ENCODE results near the gene GXYLT2. TPM values are rescaled to one million over a fixed set of nuclear protein-coding genes. Genes with fewer than 3 reads are reported as not detected.

The GXYLT2 gene
- total RNA-seq, 1 donor from 2014 or later, result 7.8 TPM

DNA sequence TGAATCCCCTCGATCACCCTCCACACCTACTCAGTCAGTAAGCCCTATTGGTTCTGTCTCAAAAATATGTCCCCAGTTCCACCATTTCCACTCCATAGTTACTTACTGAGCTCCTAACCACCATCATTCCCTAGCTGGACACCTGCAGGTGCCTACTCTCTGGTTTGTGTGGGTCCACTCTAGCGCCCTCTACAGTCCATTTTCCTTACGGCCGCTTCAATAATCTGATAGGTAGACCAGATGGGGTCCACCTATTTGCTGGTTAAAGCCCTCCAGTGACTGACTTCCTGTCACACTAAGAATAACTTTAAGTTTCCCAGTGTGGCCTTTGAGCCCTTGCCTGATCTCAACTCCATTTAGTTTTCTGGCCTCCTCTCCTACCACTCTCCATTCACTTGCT, 5.0 kb downstream of the GXYLT2 start:
- Mint-ChIP-seq H3K9me3 (ENCODE audit: unreplicated experiment) (no peaks in the 10 kb centered on the region), H3K27ac (ENCODE audit: unreplicated experiment) (no peak overlapping the region), H3K27me3 (ENCODE audit: unreplicated experiment) (peaks cover 2% of the 10 kb centered on the region), H3K4me3 (ENCODE audit: unreplicated experiment) (no peak overlapping the region), H3K4me1 (ENCODE audit: unreplicated experiment) (peaks cover 48% of the 10 kb centered on the region), H3K36me3 (ENCODE audit: unreplicated experiment) (no peaks in the 10 kb centered on the region)
- DNase-seq (ENCODE audit: extremely low spot score, unreplicated experiment), result no peak
- TF ChIP-seq, protein P1, sequence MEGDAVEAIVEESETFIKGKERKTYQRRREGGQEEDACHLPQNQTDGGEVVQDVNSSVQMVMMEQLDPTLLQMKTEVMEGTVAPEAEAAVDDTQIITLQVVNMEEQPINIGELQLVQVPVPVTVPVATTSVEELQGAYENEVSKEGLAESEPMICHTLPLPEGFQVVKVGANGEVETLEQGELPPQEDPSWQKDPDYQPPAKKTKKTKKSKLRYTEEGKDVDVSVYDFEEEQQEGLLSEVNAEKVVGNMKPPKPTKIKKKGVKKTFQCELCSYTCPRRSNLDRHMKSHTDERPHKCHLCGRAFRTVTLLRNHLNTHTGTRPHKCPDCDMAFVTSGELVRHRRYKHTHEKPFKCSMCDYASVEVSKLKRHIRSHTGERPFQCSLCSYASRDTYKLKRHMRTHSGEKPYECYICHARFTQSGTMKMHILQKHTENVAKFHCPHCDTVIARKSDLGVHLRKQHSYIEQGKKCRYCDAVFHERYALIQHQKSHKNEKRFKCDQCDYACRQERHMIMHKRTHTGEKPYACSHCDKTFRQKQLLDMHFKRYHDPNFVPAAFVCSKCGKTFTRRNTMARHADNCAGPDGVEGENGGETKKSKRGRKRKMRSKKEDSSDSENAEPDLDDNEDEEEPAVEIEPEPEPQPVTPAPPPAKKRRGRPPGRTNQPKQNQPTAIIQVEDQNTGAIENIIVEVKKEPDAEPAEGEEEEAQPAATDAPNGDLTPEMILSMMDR (IDR thresholded peaks at IDR 0.05), result peak; percentile 21

DNA sequence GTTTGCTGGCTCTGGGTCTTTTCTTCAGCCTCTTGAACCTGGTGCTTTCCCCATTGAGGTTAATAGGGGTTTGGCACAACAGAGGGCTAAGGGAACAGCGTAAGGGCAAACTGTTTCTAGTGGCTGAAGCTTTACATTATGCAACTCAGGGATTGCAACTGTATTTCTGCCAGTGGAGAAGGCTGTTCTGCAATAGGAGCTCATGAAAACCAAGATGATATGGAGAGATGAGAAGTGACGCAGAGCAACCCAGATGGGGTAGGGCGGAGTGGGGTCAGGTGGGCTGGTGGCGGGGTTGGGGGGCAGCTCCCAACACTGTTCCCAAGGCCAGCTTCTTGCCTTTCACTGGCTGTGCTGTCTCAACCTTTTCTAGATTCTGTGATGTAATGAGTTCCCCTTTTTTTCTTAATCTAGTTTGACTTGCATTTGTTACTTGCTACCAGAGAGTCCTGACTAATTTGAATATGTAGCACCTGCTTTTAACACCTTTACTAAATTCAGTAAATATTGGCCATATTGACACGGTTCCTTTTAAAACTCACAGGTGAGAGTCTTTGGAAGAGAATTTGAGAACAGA, 7.2 kb downstream of the GXYLT2 start:
- no peak overlapping the region for H3K27ac Mint-ChIP-seq (ENCODE audit: unreplicated experiment)
- peaks cover 37% of the 10 kb centered on the region for H3K4me1 Mint-ChIP-seq (ENCODE audit: unreplicated experiment)
- H3K9me3 Mint-ChIP-seq (ENCODE audit: unreplicated experiment), result no peaks in the 10 kb centered on the region
- H3K27me3 Mint-ChIP-seq (ENCODE audit: unreplicated experiment), result peaks cover 6% of the 10 kb centered on the region
- no peaks in the 10 kb centered on the region for H3K36me3 Mint-ChIP-seq (ENCODE audit: unreplicated experiment)
- TF ChIP-seq, protein P1 (IDR thresholded peaks at IDR 0.05), result no peak
- H3K4me3 Mint-ChIP-seq (ENCODE audit: unreplicated experiment), result no peak overlapping the region
- DNase-seq (ENCODE audit: extremely low spot score, unreplicated experiment), result no peak

DNA sequence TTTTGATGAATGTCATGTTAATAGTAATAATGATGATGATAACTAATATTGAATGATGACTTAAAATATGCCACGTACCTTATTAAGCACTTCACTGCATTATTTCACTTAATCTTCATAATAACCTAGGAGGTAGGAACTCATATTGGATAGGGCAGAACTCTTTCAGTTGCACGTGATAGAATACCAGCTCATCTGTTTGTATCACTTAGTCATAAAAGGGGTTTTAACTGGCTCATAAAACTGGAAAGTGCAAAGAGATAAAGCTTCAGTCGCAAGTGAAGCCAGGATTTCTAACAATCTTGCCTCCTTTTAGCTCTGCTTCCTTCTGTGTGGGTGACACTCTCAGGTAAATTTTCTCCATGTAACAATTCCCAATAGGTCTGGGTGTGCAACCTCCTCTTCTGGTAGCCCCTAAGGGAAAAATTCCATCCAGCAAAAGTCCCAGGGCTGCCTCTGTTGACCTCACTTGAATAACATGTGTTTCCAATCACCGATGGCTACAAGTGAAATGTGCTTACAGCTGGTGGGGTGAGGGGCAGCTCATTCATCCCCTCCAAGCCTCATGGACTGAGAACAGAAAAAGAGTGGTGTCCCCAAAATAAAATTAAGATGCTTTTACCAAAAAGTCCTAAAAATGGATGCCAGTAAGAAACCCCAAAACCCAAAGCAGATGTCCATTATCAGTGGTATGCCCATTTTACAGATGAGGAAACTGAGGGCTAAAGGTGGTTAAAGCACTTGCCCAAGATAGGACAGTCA, 9.3 kb downstream of the GXYLT2 start:
- H3K4me3 Mint-ChIP-seq (ENCODE audit: unreplicated experiment), result no peak overlapping the region
- DNase-seq (ENCODE audit: extremely low spot score, unreplicated experiment), result no peak
- no peaks in the 10 kb centered on the region for H3K9me3 Mint-ChIP-seq (ENCODE audit: unreplicated experiment)
- H3K27me3 Mint-ChIP-seq (ENCODE audit: unreplicated experiment), result peaks cover 6% of the 10 kb centered on the region
- no peak overlapping the region for H3K27ac Mint-ChIP-seq (ENCODE audit: unreplicated experiment)
- peaks cover 17% of the 10 kb centered on the region for H3K4me1 Mint-ChIP-seq (ENCODE audit: unreplicated experiment)
- H3K36me3 Mint-ChIP-seq (ENCODE audit: unreplicated experiment), result no peaks in the 10 kb centered on the region
- TF ChIP-seq, protein P1 (IDR thresholded peaks at IDR 0.05), result no peak

DNA sequence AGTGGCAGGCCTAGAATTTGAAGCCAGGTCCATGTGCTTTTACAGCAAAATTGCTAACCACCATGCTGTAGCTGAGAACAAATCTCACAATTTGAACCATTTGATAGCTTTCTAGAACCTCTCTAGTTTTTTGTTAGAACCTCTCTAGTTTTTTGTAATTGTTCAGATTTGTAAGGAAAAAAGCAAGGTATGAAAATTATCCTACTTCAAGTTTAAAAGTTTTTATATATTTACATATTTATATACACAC, 9.8 kb downstream of the GXYLT2 start:
- Mint-ChIP-seq H3K9me3 (ENCODE audit: unreplicated experiment) (no peaks in the 10 kb centered on the region), H3K36me3 (ENCODE audit: unreplicated experiment) (no peaks in the 10 kb centered on the region), H3K4me1 (ENCODE audit: unreplicated experiment) (peaks cover 15% of the 10 kb centered on the region), H3K27me3 (ENCODE audit: unreplicated experiment) (peaks cover 6% of the 10 kb centered on the region), H3K27ac (ENCODE audit: unreplicated experiment) (no peak overlapping the region), H3K4me3 (ENCODE audit: unreplicated experiment) (no peak overlapping the region)
- TF ChIP-seq, protein P1 (IDR thresholded peaks at IDR 0.05), result no peak
- DNase-seq (ENCODE audit: extremely low spot score, unreplicated experiment), result no peak

DNA sequence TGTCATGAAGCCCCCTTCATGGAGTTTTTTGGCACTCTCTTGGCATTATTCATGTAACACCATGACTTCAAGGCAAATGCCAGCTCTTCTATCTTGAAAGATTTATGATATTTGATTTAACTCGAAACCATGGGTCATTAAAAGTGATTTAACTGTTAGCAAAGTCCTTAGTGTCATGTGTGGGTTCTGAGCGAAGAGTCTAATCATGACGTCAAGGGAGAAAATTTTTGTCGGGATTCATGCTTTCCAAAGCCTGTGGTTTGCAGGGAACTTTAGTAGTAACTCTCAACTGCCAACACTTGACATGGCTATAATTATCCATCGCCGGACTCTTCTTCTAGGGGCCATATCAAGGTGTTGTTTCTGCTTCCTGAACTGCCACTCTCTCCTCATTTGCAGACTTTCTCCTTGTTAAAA, 11.5 kb downstream of the GXYLT2 start:
- no peak for DNase-seq (ENCODE audit: extremely low spot score, unreplicated experiment)
- H3K36me3 Mint-ChIP-seq (ENCODE audit: unreplicated experiment), result no peaks in the 10 kb centered on the region
- H3K27ac Mint-ChIP-seq (ENCODE audit: unreplicated experiment), result no peak overlapping the region
- H3K4me1 Mint-ChIP-seq (ENCODE audit: unreplicated experiment), result peaks cover 12% of the 10 kb centered on the region
- H3K27me3 Mint-ChIP-seq (ENCODE audit: unreplicated experiment), result peaks cover 6% of the 10 kb centered on the region
- TF ChIP-seq, protein P1 (IDR thresholded peaks at IDR 0.05), result no peak
- H3K9me3 Mint-ChIP-seq (ENCODE audit: unreplicated experiment), result no peaks in the 10 kb centered on the region
- no peak overlapping the region for H3K4me3 Mint-ChIP-seq (ENCODE audit: unreplicated experiment)
